ENCODE results near the gene KCNIP1. TPM values are rescaled to one million over a fixed set of nuclear protein-coding genes. Genes with fewer than 3 reads are reported as not detected.
"Not testable (repeated sequence)": the region's sequence is repeated elsewhere in the genome, so short reads cannot be mapped to it uniquely, and the experiment has no call there.

Gene KCNIP1
- polyA plus RNA-seq, 1 donor: 2.8 TPM

- not testable (repeated sequence) for H3K27me3 ChIP-seq (ENCODE audit: control insufficient read depth, insufficient read depth, low read length); H3K9me3 ChIP-seq (ENCODE audit: control insufficient read depth, low read depth, low read length); H3K27ac ChIP-seq (ENCODE audit: low read length); DNase-seq; H3K4me3 ChIP-seq (ENCODE audit: low read length); H3K36me3 ChIP-seq (ENCODE audit: control insufficient read depth, insufficient read depth, low read length)
- WGBS (ENCODE audit: insufficient coverage, low lambda C conversion rate): no CpG with 5 or more reads among the region's 2 CpGs
- H3K4me1 ChIP-seq (ENCODE audit: control insufficient read depth, insufficient read depth, low read length): peaks cover 15% of the 10 kb centered on the region
These were observed 250.7 kb downstream of the KCNIP1 start for GRCh38 chr5:170754508-170754907.

- no peak overlapping the region for H3K4me3 ChIP-seq (ENCODE audit: low read length)
- H3K9me3 ChIP-seq (ENCODE audit: control insufficient read depth, low read depth, low read length): no peaks in the 10 kb centered on the region
- H3K27me3 ChIP-seq (ENCODE audit: control insufficient read depth, insufficient read depth, low read length): no peaks in the 10 kb centered on the region
- peaks cover 8% of the 10 kb centered on the region for H3K4me1 ChIP-seq (ENCODE audit: control insufficient read depth, insufficient read depth, low read length)
- DNase-seq: no peak
- no peaks in the 10 kb centered on the region for H3K36me3 ChIP-seq (ENCODE audit: control insufficient read depth, insufficient read depth, low read length)
- H3K27ac ChIP-seq (ENCODE audit: low read length): no peak overlapping the region
- no CpG with 5 or more reads among the region's 7 CpGs for WGBS (ENCODE audit: insufficient coverage, low lambda C conversion rate)
These were observed 252.0 kb downstream of the KCNIP1 start for GRCh38 chr5:170755679-170756456.

GRCh38 chr5:170756691-170757090, 252.9 kb downstream of the KCNIP1 start:
- Histone ChIP-seq H3K27me3 (ENCODE audit: control insufficient read depth, insufficient read depth, low read length) (no peaks in the 10 kb centered on the region), H3K4me3 (ENCODE audit: low read length) (no peak overlapping the region), H3K9me3 (ENCODE audit: control insufficient read depth, low read depth, low read length) (no peaks in the 10 kb centered on the region), H3K36me3 (ENCODE audit: control insufficient read depth, insufficient read depth, low read length) (no peaks in the 10 kb centered on the region), H3K27ac (ENCODE audit: low read length) (no peak overlapping the region), H3K4me1 (ENCODE audit: control insufficient read depth, insufficient read depth, low read length) (peaks cover 8% of the 10 kb centered on the region)
- WGBS (ENCODE audit: insufficient coverage, low lambda C conversion rate): 100% methylated on average over 1 of the region's 8 CpGs
- DNase-seq: no peak

- no CpG with 5 or more reads among the region's 4 CpGs for WGBS (ENCODE audit: insufficient coverage, low lambda C conversion rate)
- no peaks in the 10 kb centered on the region for H3K36me3 ChIP-seq (ENCODE audit: control insufficient read depth, insufficient read depth, low read length)
- H3K4me1 ChIP-seq (ENCODE audit: control insufficient read depth, insufficient read depth, low read length): peaks cover 8% of the 10 kb centered on the region
- H3K9me3 ChIP-seq (ENCODE audit: control insufficient read depth, low read depth, low read length): no peaks in the 10 kb centered on the region
- no peak overlapping the region for H3K27ac ChIP-seq (ENCODE audit: low read length)
- H3K4me3 ChIP-seq (ENCODE audit: low read length): no peak overlapping the region
- DNase-seq: peak in 1 of 2 donors; percentile 61
- no peaks in the 10 kb centered on the region for H3K27me3 ChIP-seq (ENCODE audit: control insufficient read depth, insufficient read depth, low read length)
These were observed 253.4 kb downstream of the KCNIP1 start for GRCh38 chr5:170757182-170757601.

- no peaks in the 10 kb centered on the region for H3K27me3 ChIP-seq (ENCODE audit: control insufficient read depth, insufficient read depth, low read length)
- no peak overlapping the region for H3K27ac ChIP-seq (ENCODE audit: low read length)
- no CpG with 5 or more reads among the region's 2 CpGs for WGBS (ENCODE audit: insufficient coverage, low lambda C conversion rate)
- no peaks in the 10 kb centered on the region for H3K9me3 ChIP-seq (ENCODE audit: control insufficient read depth, low read depth, low read length)
- peaks cover 8% of the 10 kb centered on the region for H3K4me1 ChIP-seq (ENCODE audit: control insufficient read depth, insufficient read depth, low read length)
- no peak for DNase-seq
- no peaks in the 10 kb centered on the region for H3K36me3 ChIP-seq (ENCODE audit: control insufficient read depth, insufficient read depth, low read length)
- H3K4me3 ChIP-seq (ENCODE audit: low read length): no peak overlapping the region
These were observed 253.8 kb downstream of the KCNIP1 start for GRCh38 chr5:170757669-170758068.

GRCh38 chr5:170758481-170758880, 254.7 kb downstream of the KCNIP1 start:
- whole genome bisulfite sequencing (ENCODE audit: insufficient coverage, low lambda C conversion rate): no CpG with 5 or more reads among the region's 3 CpGs
- Histone ChIP-seq H3K27me3 (ENCODE audit: control insufficient read depth, insufficient read depth, low read length) (no peaks in the 10 kb centered on the region), H3K4me3 (ENCODE audit: low read length) (no peak overlapping the region), H3K9me3 (ENCODE audit: control insufficient read depth, low read depth, low read length) (no peaks in the 10 kb centered on the region), H3K4me1 (ENCODE audit: control insufficient read depth, insufficient read depth, low read length) (peaks cover 8% of the 10 kb centered on the region), H3K27ac (ENCODE audit: low read length) (no peak overlapping the region), H3K36me3 (ENCODE audit: control insufficient read depth, insufficient read depth, low read length) (no peaks in the 10 kb centered on the region)
- no peak for DNase-seq

GRCh38 chr5:170760113-170760512, 256.3 kb downstream of the KCNIP1 start:
- WGBS (ENCODE audit: insufficient coverage, low lambda C conversion rate): no CpG with 5 or more reads among the region's 9 CpGs

GRCh38 chr5:170761048-170761707, 257.4 kb downstream of the KCNIP1 start:
- Histone ChIP-seq H3K36me3 (ENCODE audit: control insufficient read depth, insufficient read depth, low read length) (no peaks in the 10 kb centered on the region), H3K27ac (ENCODE audit: low read length) (no peak overlapping the region), H3K27me3 (ENCODE audit: control insufficient read depth, insufficient read depth, low read length) (no peaks in the 10 kb centered on the region), H3K4me1 (ENCODE audit: control insufficient read depth, insufficient read depth, low read length) (peaks cover 8% of the 10 kb centered on the region), H3K4me3 (ENCODE audit: low read length) (no peak overlapping the region), H3K9me3 (ENCODE audit: control insufficient read depth, low read depth, low read length) (no peaks in the 10 kb centered on the region)
- no peak for DNase-seq
- WGBS (ENCODE audit: insufficient coverage, low lambda C conversion rate): 100% methylated on average over 2 of the region's 7 CpGs

More at GRCh38 chr5:170760113-170760512, 256.3 kb downstream of the KCNIP1 start:
- Histone ChIP-seq H3K4me3 (ENCODE audit: low read length) (no peak overlapping the region), H3K27ac (ENCODE audit: low read length) (no peak overlapping the region), H3K4me1 (ENCODE audit: control insufficient read depth, insufficient read depth, low read length) (peaks cover 8% of the 10 kb centered on the region), H3K9me3 (ENCODE audit: control insufficient read depth, low read depth, low read length) (no peaks in the 10 kb centered on the region), H3K36me3 (ENCODE audit: control insufficient read depth, insufficient read depth, low read length) (no peaks in the 10 kb centered on the region), H3K27me3 (ENCODE audit: control insufficient read depth, insufficient read depth, low read length) (no peaks in the 10 kb centered on the region)
- no peak for DNase-seq

- Histone ChIP-seq H3K9me3 (ENCODE audit: control insufficient read depth, low read depth, low read length) (no peaks in the 10 kb centered on the region), H3K27ac (ENCODE audit: low read length) (no peak overlapping the region), H3K27me3 (ENCODE audit: control insufficient read depth, insufficient read depth, low read length) (no peaks in the 10 kb centered on the region), H3K36me3 (ENCODE audit: control insufficient read depth, insufficient read depth, low read length) (no peaks in the 10 kb centered on the region), H3K4me3 (ENCODE audit: low read length) (no peak overlapping the region), H3K4me1 (ENCODE audit: control insufficient read depth, insufficient read depth, low read length) (peaks cover 8% of the 10 kb centered on the region)
- DNase-seq: no peak
- WGBS (ENCODE audit: insufficient coverage, low lambda C conversion rate): no CpG with 5 or more reads among the region's 6 CpGs
These were observed 257.9 kb downstream of the KCNIP1 start for GRCh38 chr5:170761708-170762066.

GRCh38 chr5:170762298-170762697, 258.5 kb downstream of the KCNIP1 start:
- no CpG with 5 or more reads among the region's 9 CpGs for WGBS (ENCODE audit: insufficient coverage, low lambda C conversion rate)

More at GRCh38 chr5:170762298-170762697, 258.5 kb downstream of the KCNIP1 start:
- H3K27ac ChIP-seq (ENCODE audit: low read length); DNase-seq; H3K36me3 ChIP-seq (ENCODE audit: control insufficient read depth, insufficient read depth, low read length); H3K9me3 ChIP-seq (ENCODE audit: control insufficient read depth, low read depth, low read length); H3K27me3 ChIP-seq (ENCODE audit: control insufficient read depth, insufficient read depth, low read length); H3K4me1 ChIP-seq (ENCODE audit: control insufficient read depth, insufficient read depth, low read length); H3K4me3 ChIP-seq (ENCODE audit: low read length): not testable (repeated sequence)
